HG02798 (cell line): ENCODE measurements around the gene RHOBTB3.
A peak's percentile ranks its signal among the peaks of the same experiment; 100 is the strongest.

Source experiments
- ATAC-seq: cut with Tn5 transposase; IDR thresholded peaks from one replicate; pipeline ENCODE4 v1.9.1; 2021; ENCODE audit warnings: mild to moderate bottlenecking; ENCODE audit not compliant: unreplicated experiment, poor library complexity

The RHOBTB3 gene

DNA sequence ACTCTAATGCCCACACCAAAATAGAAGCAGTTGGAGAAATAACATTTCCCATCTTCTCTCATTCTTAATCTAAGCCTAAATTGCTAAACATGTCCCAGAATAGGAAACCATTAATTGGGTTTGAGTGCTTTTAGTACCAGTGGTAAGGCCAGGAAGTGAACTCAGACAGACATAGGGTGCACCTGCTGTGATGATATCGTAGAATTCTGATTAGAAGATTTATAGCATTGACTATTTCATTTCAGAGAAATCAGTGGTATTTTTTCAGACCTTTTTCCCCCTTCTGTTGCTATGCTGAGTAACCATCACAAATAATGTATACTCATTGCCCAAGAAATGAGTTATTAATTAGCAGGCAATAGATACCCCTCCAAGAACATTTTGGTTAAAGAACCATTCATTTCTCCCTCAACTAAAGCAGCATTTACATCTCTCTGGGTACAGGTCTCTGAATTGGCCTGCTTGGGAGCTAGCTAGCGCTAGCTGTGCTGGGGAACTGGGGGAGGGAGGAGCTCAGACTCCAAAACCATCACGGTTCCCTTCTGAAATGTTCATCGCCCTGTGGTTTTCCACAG, 84.1 kb downstream of the RHOBTB3 start:
- no peak for ATAC-seq

DNA sequence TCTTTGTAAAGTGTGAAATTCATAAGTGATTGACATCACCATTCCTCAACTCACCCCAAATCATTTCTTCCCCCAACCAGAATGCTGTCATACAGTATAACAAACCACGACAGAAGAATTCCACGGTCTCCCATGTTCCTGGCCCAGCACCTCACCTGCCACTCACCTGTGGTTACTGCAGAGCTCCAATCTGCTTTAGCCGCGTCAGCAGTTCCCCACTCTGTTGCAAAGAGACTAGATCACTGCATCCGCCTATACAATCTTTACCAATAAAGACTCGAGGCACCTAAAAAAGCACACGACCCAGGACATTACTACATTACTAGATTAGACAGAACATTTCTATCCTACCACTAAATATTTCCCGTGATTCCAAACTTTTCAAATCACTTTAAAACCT, 85.2 kb downstream of the RHOBTB3 start:
- no peak for ATAC-seq

DNA sequence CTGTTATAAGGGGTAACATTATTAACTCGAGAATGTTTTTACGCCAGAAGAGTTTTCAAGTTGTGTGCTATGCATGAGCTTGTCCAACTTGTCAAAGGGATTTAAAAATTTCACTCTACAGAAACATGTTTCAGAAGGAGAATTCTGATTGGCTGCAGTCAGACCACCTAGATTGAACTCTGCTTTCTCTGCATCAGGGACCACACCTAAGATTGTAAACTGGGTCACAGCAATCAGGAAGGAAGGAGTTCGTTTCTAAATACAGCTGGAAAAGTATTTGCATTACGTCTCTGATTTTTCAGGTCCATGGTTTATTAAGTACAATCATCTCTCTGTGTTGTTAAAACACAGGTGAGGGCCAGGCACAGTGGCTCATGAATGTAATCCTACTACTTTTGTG, 85.6 kb downstream of the RHOBTB3 start:
- ATAC-seq = no peak

DNA sequence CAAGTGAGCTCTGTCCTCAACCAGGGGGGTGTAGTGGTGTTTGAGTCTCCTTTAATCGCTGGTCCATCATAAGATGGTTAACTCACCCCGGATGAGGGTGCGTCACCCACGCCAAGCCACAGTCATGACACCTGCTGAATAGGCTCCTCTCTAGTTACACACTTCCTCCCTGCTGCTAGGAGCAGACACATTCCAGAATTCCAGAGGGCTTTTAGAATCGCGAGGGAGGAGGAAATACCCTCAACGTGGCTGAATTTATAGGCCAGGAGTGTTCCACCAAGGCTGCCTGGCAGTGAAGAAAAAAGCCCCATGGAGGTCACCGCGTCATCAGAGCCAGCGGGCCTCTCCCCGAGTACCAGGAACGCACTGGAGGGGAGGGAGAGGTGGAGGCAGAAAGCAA, 86.3 kb downstream of the RHOBTB3 start:
- ATAC-seq = no peak

DNA sequence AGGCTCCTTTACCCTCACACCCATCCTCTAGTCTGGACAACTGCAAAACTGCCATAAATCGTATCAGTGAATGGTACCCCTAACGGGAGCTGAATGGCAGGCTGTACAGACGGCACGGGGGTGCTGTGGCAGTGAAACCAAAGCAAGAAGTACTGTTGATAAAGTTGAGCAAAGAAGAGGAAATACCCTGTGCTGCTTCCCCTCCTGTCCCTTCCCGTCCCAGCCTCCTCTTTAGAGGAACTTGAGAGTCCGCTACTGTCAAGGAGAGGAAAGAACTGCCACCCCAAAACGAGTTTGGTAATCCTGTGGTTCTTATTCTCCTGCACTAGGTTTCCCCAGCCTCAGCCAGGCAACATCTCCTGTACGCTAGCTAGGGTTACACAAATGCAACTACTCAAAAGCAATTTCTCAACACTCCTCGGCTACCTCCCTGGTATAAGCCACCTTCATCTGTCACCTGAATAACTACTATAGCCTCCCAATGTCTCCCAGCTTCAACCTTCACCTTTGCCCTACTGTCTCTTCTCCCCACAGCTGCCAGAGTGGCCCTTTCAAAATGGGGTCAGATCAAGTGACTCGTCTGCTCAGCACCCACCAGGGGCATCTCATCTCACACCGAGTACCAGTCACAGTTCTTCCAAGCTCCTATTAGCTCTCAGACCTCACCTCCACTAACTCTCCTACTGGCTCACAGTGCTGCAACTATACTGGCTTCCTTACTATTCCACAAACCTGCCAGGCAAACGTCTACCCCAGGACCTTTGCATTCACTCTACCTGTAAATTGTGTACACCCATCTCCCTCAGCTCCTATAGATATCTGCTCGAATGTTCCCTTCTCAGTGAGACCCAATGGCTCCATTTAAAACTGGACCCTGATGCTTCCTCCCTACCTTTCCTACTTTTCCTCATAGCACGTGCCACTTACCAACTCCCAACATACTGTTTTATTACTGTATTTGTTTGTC, 87.3 kb downstream of the RHOBTB3 start:
- ATAC-seq = no peak

DNA sequence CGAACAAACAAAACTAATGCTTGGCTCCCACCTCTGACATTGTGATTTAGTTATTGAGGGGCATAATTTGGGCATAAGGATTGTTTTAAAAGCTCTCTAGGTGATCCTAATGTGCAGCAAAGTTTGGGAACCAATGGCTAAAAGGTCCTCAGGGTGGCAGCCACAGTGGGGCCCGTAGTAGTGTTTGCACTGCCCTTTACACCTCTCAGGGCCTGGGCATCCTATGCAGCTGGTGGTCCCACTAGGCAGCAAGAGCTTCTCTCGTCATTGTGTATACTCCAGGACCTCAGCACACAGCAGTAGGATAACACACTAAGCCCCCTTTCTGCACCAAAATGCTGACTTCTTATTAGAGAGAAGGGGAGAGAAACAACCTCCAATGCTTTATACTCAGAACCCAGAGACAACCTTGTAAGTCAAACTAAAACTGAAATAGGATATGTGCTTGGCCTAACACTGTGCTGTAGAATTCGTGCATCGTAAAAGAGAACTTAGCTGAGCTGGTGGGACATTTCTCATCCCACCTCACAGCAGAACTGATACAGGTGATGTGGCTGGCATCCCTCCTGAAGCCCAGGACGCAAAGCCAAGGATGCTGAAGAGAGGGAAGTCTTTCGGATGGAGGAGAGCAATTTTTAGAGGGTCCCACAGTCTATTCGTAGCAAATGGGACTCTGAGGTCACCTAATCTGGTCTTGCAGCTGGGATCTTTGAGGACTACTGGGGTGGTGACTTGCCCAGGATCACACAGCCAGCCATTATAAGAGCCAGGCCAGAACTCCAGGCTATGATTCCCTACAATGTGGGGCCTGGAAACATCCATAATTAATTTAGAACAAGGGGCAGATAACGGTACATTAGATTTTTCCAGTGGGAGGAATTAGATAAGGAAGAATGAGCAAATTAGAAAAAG, 90.2 kb downstream of the RHOBTB3 start:
- peak; percentile 23 for ATAC-seq

DNA sequence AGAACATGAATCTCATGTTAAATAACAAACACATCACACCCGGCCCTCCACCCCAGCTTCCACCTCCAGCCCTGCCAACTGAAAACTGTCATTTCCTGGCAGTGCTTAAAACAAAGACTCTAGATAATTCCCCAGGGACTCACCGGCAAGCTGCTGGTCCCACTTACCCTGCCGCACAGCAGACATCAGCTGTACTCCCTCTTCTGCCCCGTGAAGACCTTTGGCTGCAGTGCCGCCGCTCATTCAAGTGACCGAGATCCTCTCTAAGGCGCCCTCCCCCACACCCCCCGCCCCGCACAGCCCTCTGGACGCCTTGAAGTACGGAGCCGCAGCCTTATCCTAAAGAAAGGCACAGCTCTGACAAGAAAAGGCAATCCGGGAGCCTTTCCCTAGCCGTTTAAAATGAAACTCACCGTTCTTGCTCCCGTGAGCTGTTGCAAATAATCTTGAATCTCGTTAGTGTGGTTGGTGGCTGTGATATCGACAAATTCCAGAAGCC, 91.0 kb downstream of the RHOBTB3 start:
- ATAC-seq = peak; percentile 27

DNA sequence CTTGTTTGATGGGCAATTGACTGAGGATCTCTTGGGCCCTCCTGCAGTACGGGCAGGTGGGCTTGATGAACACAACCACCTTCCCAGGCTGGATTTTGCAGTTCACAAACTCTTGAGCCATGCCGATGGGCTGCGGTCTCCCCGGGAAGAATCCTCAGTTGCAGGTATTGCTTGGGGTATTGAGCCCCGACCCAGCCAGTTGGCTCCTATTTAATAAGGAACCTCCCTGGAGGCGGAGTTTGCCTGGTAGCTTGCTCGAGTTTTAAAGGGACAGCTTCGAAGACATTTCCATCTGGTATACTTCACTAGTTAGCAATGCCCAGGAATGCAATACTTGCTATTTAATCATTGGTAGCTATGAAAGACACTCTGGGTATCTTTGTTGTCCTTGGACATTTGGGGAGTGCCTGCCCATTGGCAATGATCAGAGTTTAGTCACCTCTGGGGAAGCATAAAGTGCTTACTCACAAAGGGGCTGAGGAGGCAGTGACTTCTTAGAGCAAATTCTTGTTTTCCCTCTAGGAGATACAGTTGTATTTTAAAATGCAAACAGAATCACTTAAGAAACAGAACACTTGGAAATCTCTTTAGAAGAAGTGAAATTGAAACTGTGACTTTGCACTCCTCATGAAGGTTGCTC, 91.5 kb downstream of the RHOBTB3 start, which contains the start of gene GLRX:
GLRX (minus strand) TSS at position 185 of the 640 bp plus-strand sequence; CDS start at position 121, 64 bp downstream.
- peak; percentile 54 for ATAC-seq

DNA sequence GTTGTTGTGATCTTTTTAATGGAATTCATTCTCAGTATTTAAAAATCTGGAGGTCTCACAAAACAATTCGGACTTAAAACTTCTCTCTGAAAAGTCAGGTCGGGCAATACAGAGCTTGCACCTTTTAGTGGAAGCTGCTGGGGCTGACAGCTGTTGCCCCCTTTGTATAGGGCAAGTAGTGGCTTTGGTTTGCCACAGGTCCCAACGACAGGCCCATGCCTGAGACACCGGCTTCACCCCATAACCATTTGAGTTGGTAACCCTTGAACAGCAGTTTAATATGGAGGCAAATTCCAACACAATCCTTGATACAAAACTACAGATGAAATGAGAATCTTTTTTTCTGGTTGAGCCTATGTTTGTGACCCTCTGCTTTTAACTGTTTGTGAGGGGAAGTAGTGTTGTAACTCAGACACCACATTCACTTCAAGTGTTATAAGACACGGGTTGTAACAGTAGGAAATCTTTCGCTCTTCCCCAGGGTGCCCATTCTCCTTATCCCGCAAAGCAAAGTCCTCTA, 92.1 kb downstream of the RHOBTB3 start:
- ATAC-seq = no peak

DNA sequence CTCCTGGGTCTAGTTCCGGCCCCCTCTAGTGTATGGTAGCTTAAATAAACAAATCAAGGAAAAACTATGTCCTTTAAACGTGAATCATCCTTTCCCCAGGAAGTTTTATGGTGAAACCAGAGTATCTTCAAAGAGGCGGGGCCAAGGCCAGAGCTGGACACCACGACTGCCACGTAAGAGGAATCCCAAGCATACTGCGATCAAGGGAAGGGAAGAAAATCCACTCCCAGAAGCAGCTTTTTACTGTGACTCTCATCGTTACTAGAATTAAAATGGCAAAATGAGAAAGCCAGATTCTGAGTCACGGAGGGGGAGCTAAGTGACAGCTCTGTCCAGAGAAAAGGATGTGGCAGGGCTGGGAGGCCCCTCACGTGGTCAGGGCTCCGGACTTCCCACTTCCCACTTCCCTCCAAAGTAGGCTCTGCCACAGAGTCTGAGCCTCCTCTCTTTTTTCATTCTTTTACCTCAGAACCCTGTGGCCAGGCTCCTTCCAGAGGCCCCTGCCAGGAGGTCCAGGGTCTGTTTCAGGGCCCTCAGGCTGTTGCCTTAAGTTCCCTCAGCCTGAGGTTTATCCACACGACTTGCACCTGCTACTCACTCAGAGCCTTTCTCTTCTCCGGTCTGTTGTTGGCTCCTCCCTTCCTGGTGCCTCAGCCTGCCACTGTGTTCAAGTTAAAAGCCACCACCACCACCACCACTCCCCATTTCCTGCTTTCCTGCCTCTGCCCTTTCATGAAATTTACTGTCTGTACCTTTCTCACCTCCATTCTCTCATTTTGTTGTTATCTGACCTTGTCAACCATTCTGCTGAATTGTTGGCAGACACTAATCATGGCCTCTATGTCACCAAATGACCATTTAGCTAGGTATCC, 92.8 kb downstream of the RHOBTB3 start:
- peak; percentile 60 for ATAC-seq

DNA sequence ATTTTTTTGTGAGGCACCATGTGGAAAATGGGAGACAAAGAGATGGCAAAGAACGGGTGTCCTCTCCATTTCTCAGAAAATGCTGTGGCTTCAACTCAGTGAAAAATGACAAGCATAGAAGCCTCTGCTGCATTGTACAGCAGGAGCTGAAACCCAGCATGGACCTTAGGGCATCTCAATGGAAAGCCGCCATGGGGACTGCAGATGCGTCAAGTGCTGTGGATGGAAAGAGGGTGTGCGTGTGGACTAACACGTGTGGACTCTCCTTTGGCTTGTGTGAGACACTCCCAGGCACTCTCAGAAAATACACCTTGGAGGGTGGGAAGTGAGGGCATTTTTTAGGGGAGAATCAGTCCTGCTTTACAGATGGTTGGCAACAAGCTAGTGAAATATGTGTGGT, 93.6 kb downstream of the RHOBTB3 start:
- no peak for ATAC-seq

DNA sequence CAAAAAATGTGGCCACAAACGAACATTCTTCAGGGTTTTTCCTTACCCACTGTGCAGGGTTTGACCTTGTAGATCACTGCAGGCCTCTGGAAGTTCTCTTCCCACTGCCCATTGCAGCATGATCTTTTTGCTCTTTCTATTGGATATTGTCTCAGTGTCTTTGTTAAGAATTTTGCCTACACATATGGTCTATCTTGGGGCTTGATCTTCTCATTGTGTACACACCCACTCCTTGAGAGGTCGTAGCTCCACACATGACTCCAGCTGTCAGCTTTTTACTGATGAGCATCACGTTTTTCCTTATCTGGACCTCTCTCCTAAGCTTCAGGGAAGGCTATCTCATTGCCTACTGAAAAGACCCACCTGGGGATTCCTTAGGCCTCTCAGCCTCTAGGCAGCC, 94.4 kb downstream of the RHOBTB3 start:
- ATAC-seq = no peak

DNA sequence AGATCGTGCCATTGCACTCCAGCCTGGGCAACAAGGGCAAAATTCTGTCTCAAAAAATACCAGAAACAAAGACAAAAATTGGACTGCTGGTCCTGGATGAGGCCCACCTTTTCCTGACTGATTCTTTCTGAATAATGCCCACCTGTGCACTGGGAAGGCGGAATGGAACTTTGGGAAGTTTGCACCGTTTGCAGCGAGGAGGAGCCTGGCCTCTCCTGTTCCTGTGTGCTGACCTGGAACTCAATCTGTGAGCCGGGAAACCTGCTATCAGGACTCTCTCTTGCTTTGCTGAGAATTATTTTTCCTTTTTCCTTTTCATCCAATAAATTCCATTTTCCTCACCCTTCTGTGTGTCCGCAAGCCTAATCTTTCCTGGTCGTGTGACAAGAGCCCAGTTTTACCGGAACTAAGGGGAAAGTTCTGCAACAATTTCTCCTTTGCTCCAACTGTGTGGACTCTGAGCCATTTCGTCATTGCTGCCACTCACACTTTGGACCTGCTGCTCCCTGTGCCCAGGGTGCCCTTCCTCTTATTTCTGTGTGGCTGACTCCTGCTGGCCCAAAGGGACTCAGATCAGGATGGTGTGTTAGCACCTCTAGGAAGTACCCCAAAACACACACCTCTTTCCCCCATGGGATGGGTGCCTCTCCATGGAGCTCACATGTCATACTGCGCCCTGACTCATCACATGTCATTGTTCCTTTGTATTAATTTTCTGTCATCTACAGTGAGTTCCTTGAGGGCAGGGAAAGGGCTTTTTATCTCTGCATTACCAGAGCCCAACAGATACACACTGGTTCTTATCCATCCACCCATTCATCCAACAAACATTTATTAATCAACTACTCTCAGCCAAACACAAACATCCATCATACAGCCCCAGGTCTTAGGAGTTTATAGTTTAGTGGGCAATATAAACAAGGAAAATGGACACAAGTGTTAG, 96.1 kb downstream of the RHOBTB3 start:
- ATAC-seq = no peak

DNA sequence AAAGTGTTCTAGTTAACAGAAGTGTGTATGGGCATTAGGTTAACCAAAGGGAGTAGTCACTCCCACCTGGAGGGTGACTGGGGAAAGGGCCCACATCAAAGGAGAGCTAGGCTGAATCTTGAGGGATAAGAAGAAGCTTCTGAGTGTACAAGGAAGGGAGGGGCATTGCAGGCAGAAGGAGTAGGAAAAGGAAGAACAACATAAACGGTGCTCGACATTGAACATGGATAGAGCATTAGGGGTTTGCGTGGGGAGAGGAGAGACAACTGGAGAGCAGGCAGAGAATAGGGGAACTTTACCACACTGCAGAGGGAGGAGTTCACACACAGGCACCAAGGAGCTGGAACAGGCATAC, 96.7 kb downstream of the RHOBTB3 start:
- ATAC-seq = no peak

DNA sequence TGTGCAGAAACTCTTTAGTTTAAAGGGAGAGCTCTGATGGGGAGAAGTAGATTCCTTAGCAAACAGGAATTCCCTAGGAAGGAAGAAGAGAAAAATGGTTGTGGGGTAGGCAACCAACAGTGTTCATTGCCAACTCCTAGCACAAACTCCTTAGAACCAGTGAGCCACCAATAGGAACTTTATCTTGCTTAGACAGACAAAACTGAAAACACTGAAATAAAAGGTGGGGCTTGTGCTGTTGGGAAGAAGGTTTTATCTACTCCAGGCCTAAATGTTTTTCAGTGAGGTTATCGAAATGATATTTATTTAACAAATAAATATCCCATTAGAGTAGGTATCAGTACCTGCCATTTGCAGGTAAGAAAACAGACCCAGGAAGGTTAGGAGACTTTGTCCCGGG, 99.1 kb downstream of the RHOBTB3 start:
- no peak for ATAC-seq

DNA sequence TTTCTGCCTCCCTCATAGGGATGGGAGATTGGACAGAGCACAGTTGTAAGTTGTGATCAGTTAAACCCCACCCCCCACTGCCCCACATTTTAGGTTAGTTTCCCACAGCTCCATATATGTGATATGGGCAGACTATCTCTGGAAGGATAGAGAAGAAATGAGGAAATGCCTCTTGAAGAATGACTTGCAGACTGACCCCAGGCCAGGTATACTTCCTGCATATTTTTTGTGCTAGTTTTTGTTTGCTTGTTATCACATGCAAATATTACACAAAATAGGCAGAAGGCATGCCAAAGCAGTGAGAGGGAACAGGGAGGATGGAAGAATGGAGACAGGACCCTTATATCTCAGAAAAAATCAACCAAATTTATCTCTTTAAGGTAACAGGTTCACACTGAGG, 101.5 kb downstream of the RHOBTB3 start:
- no peak for ATAC-seq

DNA sequence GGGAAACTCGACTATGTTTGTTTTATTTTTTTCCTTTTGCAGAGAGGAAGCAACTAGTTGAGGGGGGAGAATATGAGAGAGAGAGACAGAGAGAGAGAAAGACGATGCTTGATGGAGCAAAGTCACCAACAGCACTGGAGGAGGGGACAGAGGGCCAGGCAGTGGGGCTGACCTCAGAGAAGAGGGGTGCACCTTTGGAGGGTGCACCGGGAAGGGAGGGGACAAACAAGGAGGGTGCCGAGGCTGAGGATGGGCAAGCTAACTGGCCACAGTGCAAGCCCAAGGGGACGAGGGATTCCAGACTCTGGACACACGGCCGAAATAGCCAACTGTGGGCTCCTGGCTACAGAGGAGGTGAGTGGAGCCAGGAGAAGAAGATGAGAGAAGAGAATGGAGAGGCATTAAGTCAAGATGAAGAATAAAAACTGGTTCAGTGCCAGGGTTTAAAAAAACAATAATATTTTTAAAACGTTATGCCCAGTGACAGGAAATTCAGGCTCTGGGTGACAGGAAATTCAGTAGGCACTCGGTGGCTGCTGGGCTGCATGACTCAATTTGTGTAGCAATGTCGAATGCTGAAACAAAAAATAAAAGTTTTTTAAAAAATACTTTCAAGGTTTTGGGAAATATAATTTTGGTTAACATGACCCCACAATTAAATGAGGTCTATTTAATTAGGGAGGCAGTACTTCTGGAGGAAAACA, 104.7 kb downstream of the RHOBTB3 start:
- no peak for ATAC-seq
